Spinal cord (tissue), 10 donors: ENCODE data around the gene NPC1L1. TPM values are rescaled to one million over a fixed set of nuclear protein-coding genes. Genes with fewer than 3 reads are reported as not detected.
"Not testable (repeated sequence)": the region's sequence is repeated elsewhere in the genome, so short reads cannot be mapped to it uniquely, and the experiment has no call there.

ENCODE experiments used
- DNase-seq, 6 donors: peaks; one replicate each; pipeline versions ENCODE4 v3.0.0 to v3.0.0-alpha.2; 2013 to 2015; ENCODE audit warnings: low spot score in 6 of 6, low read depth in 4 of 6
- H3K27ac ChIP-seq: one replicate; pipeline ENCODE4 v1.5.1; 2013; ENCODE audit warnings: low read depth, low read length, control low read depth
- H3K27me3 ChIP-seq: one replicate; pipeline ENCODE4 v1.6.1; 2013; ENCODE audit warnings: low read length; ENCODE audit not compliant: control insufficient read depth, insufficient read depth
- H3K36me3 ChIP-seq: one replicate; pipeline ENCODE4 v1.6.1; 2013; ENCODE audit warnings: low read length; ENCODE audit not compliant: control insufficient read depth, insufficient read depth
- H3K4me1 ChIP-seq: one replicate; pipeline ENCODE4 v1.6.1; 2013; ENCODE audit warnings: low read length; ENCODE audit not compliant: control insufficient read depth, insufficient read depth
- H3K4me3 ChIP-seq: one replicate; pipeline ENCODE4 v1.5.1; 2013; ENCODE audit warnings: low read depth, low read length, control low read depth
- H3K9me3 ChIP-seq: one replicate; pipeline ENCODE4 v1.6.1; 2013; ENCODE audit warnings: low read length; ENCODE audit not compliant: control insufficient read depth, insufficient read depth
- WGBS: methylation state at CpG from one replicate; pipeline ENCODE4 v1.1.5; 2013; ENCODE audit warnings: missing lambda C conversion rate; ENCODE audit not compliant: insufficient coverage; 5-methylcytosine and 5-hydroxymethylcytosine counted together
- polyA plus RNA-seq, 2 donors: library from polyadenylated mRNA; unstranded; fragments of 120-200 nt; gene quantifications; one replicate each; pipeline ENCODE4 v1.2.1, GENCODE V29; 2013; ENCODE audit not compliant: insufficient read length in 2 of 2
- total RNA-seq, 2 donors: library from RNA; depleted of rRNA in 1 of 2; stranded (reverse); fragments of 120-200 nt in 1 of 2; fragments of >200 nt in 1 of 2; gene quantifications; one replicate each; pipeline versions ENCODE4 v1.2.3 to v1.2.4, GENCODE V29; 2013 to 2014
- donor health status: healthy.

NPC1L1 gene
- total and polyA plus RNA-seq, 4 donors: 0.06 to 0.11 (median 0.10) TPM

- H3K4me1 ChIP-seq: no peaks in the 10 kb centered on the region
- H3K9me3 ChIP-seq: no peaks in the 10 kb centered on the region
- no peak for DNase-seq
- H3K27me3 ChIP-seq: peaks cover 3% of the 10 kb centered on the region
- no peak overlapping the region for H3K4me3 ChIP-seq
- no peak overlapping the region for H3K27ac ChIP-seq
- 63% methylated on average over 1 of the region's 2 CpGs for WGBS
- H3K36me3 ChIP-seq: no peaks in the 10 kb centered on the region
Observed at GRCh38 chr7:44508328-44509030, 32.7 kb downstream of the NPC1L1 start.

- H3K4me1 ChIP-seq, H3K27me3 ChIP-seq, H3K27ac ChIP-seq, H3K4me3 ChIP-seq, H3K9me3 ChIP-seq, H3K36me3 ChIP-seq, DNase-seq: not testable (repeated sequence)
- no CpG with 5 or more reads among the region's 3 CpGs for WGBS
Observed at GRCh38 chr7:44506592-44507288, 34.4 kb downstream of the NPC1L1 start.

- DNase-seq: no peak
- no peak overlapping the region for H3K27ac ChIP-seq
- peaks cover 7% of the 10 kb centered on the region for H3K27me3 ChIP-seq
- no peaks in the 10 kb centered on the region for H3K36me3 ChIP-seq
- no peak overlapping the region for H3K4me3 ChIP-seq
- WGBS: no CpG with 5 or more reads among the region's 3 CpGs
- no peaks in the 10 kb centered on the region for H3K9me3 ChIP-seq
- H3K4me1 ChIP-seq: no peaks in the 10 kb centered on the region
Observed at GRCh38 chr7:44505595-44505994, 35.5 kb downstream of the NPC1L1 start.

- Histone ChIP-seq H3K9me3 (no peaks in the 10 kb centered on the region), H3K4me1 (no peaks in the 10 kb centered on the region), H3K27me3 (peaks cover 6% of the 10 kb centered on the region), H3K36me3 (no peaks in the 10 kb centered on the region), H3K4me3 (no peak overlapping the region), H3K27ac (no peak overlapping the region)
- DNase-seq: no peak
- whole genome bisulfite sequencing: 59% methylated on average over 2 of the region's 4 CpGs
Observed at GRCh38 chr7:44498230-44498954, 42.7 kb downstream of the NPC1L1 start.

GRCh38 chr7:44497155-44498027 lies 43.7 kb downstream of the NPC1L1 start:
- Histone ChIP-seq H3K9me3 (no peaks in the 10 kb centered on the region), H3K4me3 (no peak overlapping the region), H3K4me1 (no peaks in the 10 kb centered on the region), H3K36me3 (no peaks in the 10 kb centered on the region), H3K27ac (no peak overlapping the region), H3K27me3 (peaks cover 6% of the 10 kb centered on the region)
- no peak for DNase-seq
- WGBS: no CpG with 5 or more reads among the region's 5 CpGs

- Histone ChIP-seq H3K27me3 (peaks cover 2% of the 10 kb centered on the region), H3K4me3 (no peak overlapping the region), H3K9me3 (no peaks in the 10 kb centered on the region), H3K27ac (no peak overlapping the region), H3K36me3 (no peaks in the 10 kb centered on the region), H3K4me1 (no peaks in the 10 kb centered on the region)
- WGBS: no CpG with 5 or more reads among the region's 1 CpG
- DNase-seq: no peak
Observed at GRCh38 chr7:44496385-44496784, 44.7 kb downstream of the NPC1L1 start.

- Histone ChIP-seq H3K4me1 (peaks cover under 1% of the 10 kb centered on the region), H3K9me3 (no peaks in the 10 kb centered on the region), H3K27ac (no peak overlapping the region), H3K4me3 (no peak overlapping the region), H3K36me3 (no peaks in the 10 kb centered on the region), H3K27me3 (peaks cover 2% of the 10 kb centered on the region)
- DNase-seq: no peak
- WGBS: no CpG with 5 or more reads among the region's 2 CpGs
Observed at GRCh38 chr7:44494960-44495359, 46.2 kb downstream of the NPC1L1 start.

GRCh38 chr7:44491229-44491628 lies 49.9 kb downstream of the NPC1L1 start:
- Histone ChIP-seq H3K4me3 (peak overlapping the region; percentile 92), H3K4me1 (peaks cover 4% of the 10 kb centered on the region), H3K27ac (no peak overlapping the region), H3K9me3 (no peaks in the 10 kb centered on the region), H3K36me3 (no peaks in the 10 kb centered on the region), H3K27me3 (no peaks in the 10 kb centered on the region)
- no CpG with 5 or more reads among the region's 3 CpGs for WGBS
- DNase-seq: no peak
